Esophagus squamous epithelium (tissue), 4 donors: ENCODE results near the gene MED13L.

Source experiments
- CTCF ChIP-seq, 6 experiments: fragments of 450-650 bp in 4 of 6; fragments of 200-600 bp in 2 of 6; sonication (generic) in 2 of 6; IDR thresholded peaks; one replicate each; pipeline ENCODE4 v1.5.1; 2016 to 2019; ENCODE audit warnings: antibody characterized with exemption in 6 of 6, mild to moderate bottlenecking in 4 of 6, moderate library complexity in 4 of 6
- POLR2A ChIP-seq, 4 donors: fragments of 450-650 bp; IDR thresholded peaks; one replicate each; pipeline ENCODE4 v1.6.1; 2017; ENCODE audit warnings: antibody characterized with exemption in 4 of 4, mild to moderate bottlenecking in 4 of 4, moderate library complexity in 3 of 4

DNA sequence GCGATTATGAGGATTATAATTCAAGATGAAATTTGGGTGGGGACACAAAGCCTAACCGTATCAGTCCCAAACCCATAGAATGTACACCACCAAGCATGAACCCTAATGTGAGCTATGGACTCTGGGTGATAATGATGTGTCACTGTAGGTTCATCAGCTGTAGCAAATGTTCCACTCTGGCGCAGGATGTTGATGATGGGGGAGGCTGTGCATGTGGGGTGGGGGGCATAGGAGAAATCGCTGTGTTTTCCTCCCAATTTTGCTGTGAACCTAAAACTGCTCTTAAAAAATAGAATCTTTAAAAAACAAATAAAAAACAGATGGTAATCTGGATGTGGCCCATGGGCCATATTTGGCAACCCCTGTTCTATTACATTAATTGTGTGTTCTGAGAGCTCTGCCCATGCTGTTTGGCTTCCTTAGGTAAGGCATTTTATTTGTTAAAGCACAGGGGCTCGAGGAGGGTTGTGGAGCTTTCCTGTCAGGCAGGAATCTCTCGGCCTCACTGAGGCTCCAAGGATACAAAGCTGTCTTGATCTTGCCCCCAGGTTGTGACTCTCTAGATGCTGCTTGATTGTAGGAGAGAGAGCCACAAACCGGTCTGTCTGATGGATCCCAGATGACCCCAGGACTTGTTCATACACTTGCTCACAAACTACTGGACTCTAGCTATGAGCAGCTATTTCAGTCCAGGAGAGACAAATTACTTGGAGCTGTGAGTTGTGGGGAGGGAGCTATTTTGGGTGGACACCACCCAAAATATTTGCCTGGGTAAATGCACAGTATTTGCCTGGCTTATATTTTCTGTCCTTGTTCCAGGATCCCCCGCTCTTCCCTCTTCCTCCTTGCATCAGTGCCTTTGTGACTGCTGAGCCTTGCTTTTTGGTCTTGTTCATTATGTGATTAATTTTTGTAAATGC is 340.2 kb downstream of the MED13L start:
- TF ChIP-seq CTCF (IDR thresholded peaks at IDR 0.05) (no peak), POLR2A (IDR thresholded peaks at IDR 0.05) (no peak)
